K562 (cell line): ENCODE data around the gene AHNAK. TPM values are rescaled to one million over a fixed set of nuclear protein-coding genes. Genes with fewer than 3 reads are reported as not detected.

Experiments
- ATF7 ChIP-seq: fragments of 450-650 bp; IDR thresholded peaks from 2 replicates; pipeline ENCODE4 v1.7.1; 2014; ENCODE audit warnings: mild to moderate bottlenecking, moderate library complexity
- CEBPB ChIP-seq: fragments of 450-650 bp; IDR thresholded peaks from 2 replicates; pipeline ENCODE4 v1.6.1; 2016; ENCODE audit warnings: missing genetic modification characterization, missing compliant biosample characterization
- GTF2F1 ChIP-seq: IDR thresholded peaks from 2 replicates; pipeline ENCODE4 v1.6.1; 2011; ENCODE audit warnings: low read depth, low read length, improper control_type of control experiment
- KDM1A ChIP-seq, 2 experiments: fragments of 450-650 bp; IDR thresholded peaks; 2 replicates each; pipeline ENCODE4 v1.6.1; 2016; ENCODE audit warnings: mild to moderate bottlenecking in 2 of 2
- SMAD4 ChIP-seq: fragments of 250-450 bp; sonication (Bioruptor Pico); conservative IDR thresholded peaks from 2 replicates; pipeline ENCODE4 v1.8.0; 2021; ENCODE audit warnings: inconsistent platforms, mild to moderate bottlenecking, moderate library complexity
- SPI1 ChIP-seq: IDR thresholded peaks from 2 replicates; pipeline ENCODE4 v1.6.1; 2011; ENCODE audit warnings: low read depth, low read length, control low read depth, borderline replicate concordance
- TOE1 ChIP-seq, 2 experiments: fragments of 450-650 bp in 1 of 2; sonication (generic) in 1 of 2; formaldehyde crosslinking in 1 of 2; IDR thresholded peaks; 2 replicates each; pipeline versions ENCODE4 v1.7.1 to v1.8.0; 2016 to 2022; ENCODE audit warnings: borderline replicate concordance in 2 of 2, mild to moderate bottlenecking in 2 of 2, antibody characterized with exemption in 1 of 2, inconsistent platforms in 1 of 2, low read depth in 1 of 2, missing genetic modification reagents in 1 of 2, moderate library complexity in 1 of 2
- ZNF263 ChIP-seq: sonication (generic); formaldehyde crosslinking; IDR thresholded peaks from 2 replicates; pipeline ENCODE4 v1.8.0; 2022; ENCODE audit warnings: mild to moderate bottlenecking, missing genetic modification reagents, borderline replicate concordance
- ZNF696 ChIP-seq: fragments of 250-450 bp; sonication (Bioruptor Pico); conservative IDR thresholded peaks from 2 replicates; pipeline ENCODE4 v1.4.0; 2020; ENCODE audit warnings: mild to moderate bottlenecking, moderate library complexity
- polyA plus RNA-seq, 8 experiments: library from polyadenylated mRNA; depleted of rRNA in 4 of 8; stranded (reverse) in 5 of 8; unstranded in 3 of 8; fragments of >200 nt; fragmentation: Nextera tagmentation in 2 of 8; fragmentation: Illumina TruSeq in 1 of 8; extraction: Ambion mirVana in 2 of 8; extraction: Trizol in 1 of 8; gene quantifications; 2 replicates each; pipeline versions ENCODE4 v1.2.1 to v1.2.3, GENCODE V29; 2011 to 2014; ENCODE audit warnings: inconsistent platforms in 1 of 8, missing spikeins in 1 of 8
- total RNA-seq, 7 experiments: library from RNA; depleted of rRNA in 6 of 7; stranded (reverse); fragments of >200 nt in 6 of 7; fragmentation: Illumina TruSeq in 2 of 7; extraction: Trizol in 2 of 7; gene quantifications; 2 replicates each; pipeline versions ENCODE4 v1.2.1 to v1.2.3, GENCODE V29; 2011 to 2021; ENCODE audit warnings: low replicate concordance in 1 of 7
- TF ChIP-seq, protein P1 (sequence below): fragments of 450-650 bp; formaldehyde crosslinking; IDR thresholded peaks from 2 replicates; pipeline ENCODE4 v1.4.0; 2022; ENCODE audit warnings: mild to moderate bottlenecking, moderate library complexity
- TF ChIP-seq, protein P2 (sequence below), 2 experiments: fragments of 450-650 bp; formaldehyde crosslinking in 1 of 2; IDR thresholded peaks; 2 replicates each; pipeline versions ENCODE4 v1.4.0 to v1.6.1; 2014 to 2020; ENCODE audit warnings: mild to moderate bottlenecking in 2 of 2, borderline replicate concordance in 1 of 2, low read depth in 1 of 2
- TF ChIP-seq, protein P3 (sequence below), 2 experiments: fragments of 450-650 bp; IDR thresholded peaks; 2 replicates each; pipeline ENCODE4 v1.6.1; 2016
- TF ChIP-seq, protein P4 (sequence below): sonication (generic); IDR thresholded peaks from 2 replicates; pipeline ENCODE4 v1.6.1; 2016

Gene AHNAK
- total and polyA plus RNA-seq, 9 of the 15 experiments (the other 6 are each of a cell fraction or from before 2014, with no cell fraction given), result 1.5 to 89.7 (median 45.0) TPM

DNA sequence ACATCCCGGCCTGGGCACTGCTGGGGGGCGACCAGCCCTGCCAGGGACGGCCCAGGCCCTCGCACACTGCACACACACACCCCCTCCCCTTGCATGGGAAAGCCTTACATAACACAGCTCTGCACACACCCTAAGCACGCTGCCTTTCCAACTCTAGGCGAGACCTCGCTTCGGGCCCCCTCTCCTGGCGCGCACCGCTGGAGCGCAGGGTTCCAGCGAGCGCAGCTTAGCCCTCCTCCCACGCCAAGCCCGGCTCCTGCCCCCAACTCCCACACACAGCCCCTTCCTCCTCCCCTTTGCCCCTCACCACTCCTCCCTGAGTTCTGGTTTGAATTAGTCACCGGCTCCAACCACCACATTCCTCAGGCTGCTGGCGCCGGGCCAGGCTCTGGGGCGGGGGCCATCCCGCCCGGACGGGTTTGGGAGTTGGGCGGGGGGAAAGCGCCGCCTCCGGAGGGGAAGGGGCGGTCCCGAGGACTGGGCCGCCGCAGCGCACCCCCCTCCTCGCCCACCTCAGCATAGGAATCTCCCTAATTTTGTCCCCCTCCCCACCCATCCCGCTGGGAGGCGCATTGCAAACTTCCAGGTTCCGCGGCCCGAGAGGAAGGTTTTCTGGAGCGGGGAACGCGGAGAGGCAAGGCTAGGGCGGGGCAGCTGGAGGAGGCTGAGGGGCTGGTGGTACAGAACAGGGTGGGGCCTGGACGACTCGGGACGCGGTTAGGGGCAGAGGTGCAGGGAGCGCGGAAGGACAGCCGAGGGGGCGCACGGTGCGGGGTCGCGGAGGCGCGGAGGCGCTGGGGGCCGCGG lies 966 bp downstream of the AHNAK start (continued):
- TF ChIP-seq, protein P1, sequence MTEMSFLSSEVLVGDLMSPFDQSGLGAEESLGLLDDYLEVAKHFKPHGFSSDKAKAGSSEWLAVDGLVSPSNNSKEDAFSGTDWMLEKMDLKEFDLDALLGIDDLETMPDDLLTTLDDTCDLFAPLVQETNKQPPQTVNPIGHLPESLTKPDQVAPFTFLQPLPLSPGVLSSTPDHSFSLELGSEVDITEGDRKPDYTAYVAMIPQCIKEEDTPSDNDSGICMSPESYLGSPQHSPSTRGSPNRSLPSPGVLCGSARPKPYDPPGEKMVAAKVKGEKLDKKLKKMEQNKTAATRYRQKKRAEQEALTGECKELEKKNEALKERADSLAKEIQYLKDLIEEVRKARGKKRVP (CRISPR knock-in tag), result no peak
- peak; percentile 99 for TF ChIP-seq ZNF263 (CRISPR knock-in tag)
- TF ChIP-seq TOE1 (IDR thresholded peaks at IDR 0.05; ENCODE audit: borderline replicate concordance), result peak; percentile 49; the same call in 1 of the 2 replicates
- TF ChIP-seq TOE1 (CRISPR knock-in tag; IDR thresholded peaks at IDR 0.05; ENCODE audit: borderline replicate concordance, low read depth), result no peak
- no peak for TF ChIP-seq ZNF696
- no peak for TF ChIP-seq ATF7
- TF ChIP-seq, protein P2, sequence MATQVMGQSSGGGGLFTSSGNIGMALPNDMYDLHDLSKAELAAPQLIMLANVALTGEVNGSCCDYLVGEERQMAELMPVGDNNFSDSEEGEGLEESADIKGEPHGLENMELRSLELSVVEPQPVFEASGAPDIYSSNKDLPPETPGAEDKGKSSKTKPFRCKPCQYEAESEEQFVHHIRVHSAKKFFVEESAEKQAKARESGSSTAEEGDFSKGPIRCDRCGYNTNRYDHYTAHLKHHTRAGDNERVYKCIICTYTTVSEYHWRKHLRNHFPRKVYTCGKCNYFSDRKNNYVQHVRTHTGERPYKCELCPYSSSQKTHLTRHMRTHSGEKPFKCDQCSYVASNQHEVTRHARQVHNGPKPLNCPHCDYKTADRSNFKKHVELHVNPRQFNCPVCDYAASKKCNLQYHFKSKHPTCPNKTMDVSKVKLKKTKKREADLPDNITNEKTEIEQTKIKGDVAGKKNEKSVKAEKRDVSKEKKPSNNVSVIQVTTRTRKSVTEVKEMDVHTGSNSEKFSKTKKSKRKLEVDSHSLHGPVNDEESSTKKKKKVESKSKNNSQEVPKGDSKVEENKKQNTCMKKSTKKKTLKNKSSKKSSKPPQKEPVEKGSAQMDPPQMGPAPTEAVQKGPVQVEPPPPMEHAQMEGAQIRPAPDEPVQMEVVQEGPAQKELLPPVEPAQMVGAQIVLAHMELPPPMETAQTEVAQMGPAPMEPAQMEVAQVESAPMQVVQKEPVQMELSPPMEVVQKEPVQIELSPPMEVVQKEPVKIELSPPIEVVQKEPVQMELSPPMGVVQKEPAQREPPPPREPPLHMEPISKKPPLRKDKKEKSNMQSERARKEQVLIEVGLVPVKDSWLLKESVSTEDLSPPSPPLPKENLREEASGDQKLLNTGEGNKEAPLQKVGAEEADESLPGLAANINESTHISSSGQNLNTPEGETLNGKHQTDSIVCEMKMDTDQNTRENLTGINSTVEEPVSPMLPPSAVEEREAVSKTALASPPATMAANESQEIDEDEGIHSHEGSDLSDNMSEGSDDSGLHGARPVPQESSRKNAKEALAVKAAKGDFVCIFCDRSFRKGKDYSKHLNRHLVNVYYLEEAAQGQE (IDR thresholded peaks at IDR 0.05; ENCODE audit: borderline replicate concordance), result no peak
- TF ChIP-seq, protein P2 (CRISPR knock-in tag; IDR thresholded peaks at IDR 0.05; ENCODE audit: low read depth), result no peak
- TF ChIP-seq KDM1A (IDR thresholded peaks at IDR 0.05), result peak in 1 of 2 experiments; percentile 88; a peak in 3 of 4 replicates
- TF ChIP-seq CEBPB, result no peak
- TF ChIP-seq, protein P3, sequence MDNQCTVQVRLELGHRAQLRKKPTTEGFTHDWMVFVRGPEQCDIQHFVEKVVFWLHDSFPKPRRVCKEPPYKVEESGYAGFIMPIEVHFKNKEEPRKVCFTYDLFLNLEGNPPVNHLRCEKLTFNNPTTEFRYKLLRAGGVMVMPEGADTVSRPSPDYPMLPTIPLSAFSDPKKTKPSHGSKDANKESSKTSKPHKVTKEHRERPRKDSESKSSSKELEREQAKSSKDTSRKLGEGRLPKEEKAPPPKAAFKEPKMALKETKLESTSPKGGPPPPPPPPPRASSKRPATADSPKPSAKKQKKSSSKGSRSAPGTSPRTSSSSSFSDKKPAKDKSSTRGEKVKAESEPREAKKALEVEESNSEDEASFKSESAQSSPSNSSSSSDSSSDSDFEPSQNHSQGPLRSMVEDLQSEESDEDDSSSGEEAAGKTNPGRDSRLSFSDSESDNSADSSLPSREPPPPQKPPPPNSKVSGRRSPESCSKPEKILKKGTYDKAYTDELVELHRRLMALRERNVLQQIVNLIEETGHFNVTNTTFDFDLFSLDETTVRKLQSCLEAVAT (IDR thresholded peaks at IDR 0.05), result peak; percentile 20 to 63; a peak in 3 of 4 replicates
- TF ChIP-seq, protein P4, sequence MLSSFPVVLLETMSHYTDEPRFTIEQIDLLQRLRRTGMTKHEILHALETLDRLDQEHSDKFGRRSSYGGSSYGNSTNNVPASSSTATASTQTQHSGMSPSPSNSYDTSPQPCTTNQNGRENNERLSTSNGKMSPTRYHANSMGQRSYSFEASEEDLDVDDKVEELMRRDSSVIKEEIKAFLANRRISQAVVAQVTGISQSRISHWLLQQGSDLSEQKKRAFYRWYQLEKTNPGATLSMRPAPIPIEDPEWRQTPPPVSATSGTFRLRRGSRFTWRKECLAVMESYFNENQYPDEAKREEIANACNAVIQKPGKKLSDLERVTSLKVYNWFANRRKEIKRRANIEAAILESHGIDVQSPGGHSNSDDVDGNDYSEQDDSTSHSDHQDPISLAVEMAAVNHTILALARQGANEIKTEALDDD, result peak; percentile 85
- 0 out of 2 replicates have a peak, but pooled peaks have one; percentile 2 for TF ChIP-seq SPI1
- no peak for TF ChIP-seq GTF2F1
- no peak; the same call in 1 of the 2 replicates for TF ChIP-seq SMAD4
